ENCODE measurements around the gene AANAT. TPM values are rescaled to one million over a fixed set of nuclear protein-coding genes. Genes with fewer than 3 reads are reported as not detected.

Gene AANAT
- total RNA-seq, 2 experiments from 2014 or later: not detected

- Histone ChIP-seq H3K4me1 (ENCODE audit: insufficient read depth, low read length, poor library complexity, severe bottlenecking) (peaks cover 95% of the 10 kb centered on the region), H3K27ac (ENCODE audit: low read depth, low read length, poor library complexity, severe bottlenecking) (no peak overlapping the region), H4K20me1 (ENCODE audit: insufficient read depth, low read length) (peaks cover 35% of the 10 kb centered on the region), H3K4me2 (ENCODE audit: low read length) (peak overlapping the region; percentile 38), H3K9me3 (ENCODE audit: low read length) (no peaks in the 10 kb centered on the region), H3K36me3 (ENCODE audit: insufficient read depth, low read length) (peaks cover 39% of the 10 kb centered on the region), H3K4me3 (ENCODE audit: low read depth, low read length, poor library complexity, severe bottlenecking) (no peak overlapping the region), H3K9me2 (ENCODE audit: insufficient read depth, low read length) (no peaks in the 10 kb centered on the region), H3K79me2 (ENCODE audit: insufficient read depth, low read depth, low read length) (peaks cover 98% of the 10 kb centered on the region), H2AFZ (ENCODE audit: low read length) (no peak overlapping the region)
- POLR2A ChIA-PET: interaction anchor here (0.5 to 1.0 kb wide), 2 partner anchors 10 to 13 kb away, joined by 3 to 4 read pairs; no protein-coding TSS in a partner anchor
- TF ChIP-seq, protein P1, sequence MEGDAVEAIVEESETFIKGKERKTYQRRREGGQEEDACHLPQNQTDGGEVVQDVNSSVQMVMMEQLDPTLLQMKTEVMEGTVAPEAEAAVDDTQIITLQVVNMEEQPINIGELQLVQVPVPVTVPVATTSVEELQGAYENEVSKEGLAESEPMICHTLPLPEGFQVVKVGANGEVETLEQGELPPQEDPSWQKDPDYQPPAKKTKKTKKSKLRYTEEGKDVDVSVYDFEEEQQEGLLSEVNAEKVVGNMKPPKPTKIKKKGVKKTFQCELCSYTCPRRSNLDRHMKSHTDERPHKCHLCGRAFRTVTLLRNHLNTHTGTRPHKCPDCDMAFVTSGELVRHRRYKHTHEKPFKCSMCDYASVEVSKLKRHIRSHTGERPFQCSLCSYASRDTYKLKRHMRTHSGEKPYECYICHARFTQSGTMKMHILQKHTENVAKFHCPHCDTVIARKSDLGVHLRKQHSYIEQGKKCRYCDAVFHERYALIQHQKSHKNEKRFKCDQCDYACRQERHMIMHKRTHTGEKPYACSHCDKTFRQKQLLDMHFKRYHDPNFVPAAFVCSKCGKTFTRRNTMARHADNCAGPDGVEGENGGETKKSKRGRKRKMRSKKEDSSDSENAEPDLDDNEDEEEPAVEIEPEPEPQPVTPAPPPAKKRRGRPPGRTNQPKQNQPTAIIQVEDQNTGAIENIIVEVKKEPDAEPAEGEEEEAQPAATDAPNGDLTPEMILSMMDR (conservative IDR thresholded peaks at IDR 0.05; ENCODE audit: low read length): no peak
- DNase-seq (ENCODE audit: low spot score): no peak
- CTCF ChIA-PET (ENCODE audit: unreplicated experiment): interaction anchor here (1.0 kb wide), 1 partner anchor 16 kb away, joined by 3 read pairs; no protein-coding TSS in a partner anchor
- BruUV-seq (replicated peaks): no TSS peak
- intact Hi-C loops (cut with micrococcal nuclease; ENCODE audit: unreplicated experiment): no loop called here
Measured at GRCh38 chr17:76441686-76442340, 25.6 kb upstream of the AANAT start.

GRCh38 chr17:76442341-76443338, 24.8 kb upstream of the AANAT start:
- Histone ChIP-seq H3K4me2 (ENCODE audit: low read length) (peak overlapping the region; percentile 38), H3K27ac (ENCODE audit: low read depth, low read length, poor library complexity, severe bottlenecking) (peak overlapping the region; percentile 11), H3K9me2 (ENCODE audit: insufficient read depth, low read length) (no peaks in the 10 kb centered on the region), H3K4me1 (ENCODE audit: insufficient read depth, low read length, poor library complexity, severe bottlenecking) (peaks cover 100% of the 10 kb centered on the region), H3K79me2 (ENCODE audit: insufficient read depth, low read depth, low read length) (peaks cover 100% of the 10 kb centered on the region), H3K4me3 (ENCODE audit: low read depth, low read length, poor library complexity, severe bottlenecking) (peak overlapping the region; percentile 1), H2AFZ (ENCODE audit: low read length) (no peak overlapping the region), H3K9me3 (ENCODE audit: low read length) (no peaks in the 10 kb centered on the region), H3K36me3 (ENCODE audit: insufficient read depth, low read length) (peaks cover 39% of the 10 kb centered on the region), H4K20me1 (ENCODE audit: insufficient read depth, low read length) (peaks cover 44% of the 10 kb centered on the region)
- ChIA-PET POLR2A (interaction anchor here (0.5 to 1.0 kb wide), 3 partner anchors 10 to 25 kb away, joined by 3 to 4 read pairs (median 3); no protein-coding TSS in a partner anchor), CTCF (ENCODE audit: unreplicated experiment) (interaction anchor here (1.0 to 1.1 kb wide), 2 partner anchors 15 to 32 kb away, joined by 3 read pairs; no protein-coding TSS in a partner anchor)
- TF ChIP-seq EZH2phosphoT487 (IDR thresholded peaks at IDR 0.05; ENCODE audit: borderline replicate concordance, low read depth, low read length): no peak
- TF ChIP-seq, protein P1 (conservative IDR thresholded peaks at IDR 0.05; ENCODE audit: low read length): no peak
- DNase-seq (ENCODE audit: low spot score): no peak
- no TSS peak for BruUV-seq (replicated peaks)
- intact Hi-C loops (cut with micrococcal nuclease; ENCODE audit: unreplicated experiment): no loop called here

All from OCI-LY7 (cell line).